Measurements from ENCODE around the gene CCNY.

CCNY gene

GRCh38 chr10:35565602-35566081, 229.3 kb downstream of the CCNY start:
- H3K27ac ChIP-seq, result no peak overlapping the region
- H3K4me2 ChIP-seq (ENCODE audit: low read length), result no peak overlapping the region
- TF ChIP-seq CTCF (IDR thresholded peaks at IDR 0.05), result no peak
- H3K27me3 ChIP-seq (ENCODE audit: control insufficient read depth, insufficient read depth, low read length), result no peaks in the 10 kb centered on the region
- H3K4me1 ChIP-seq, result no peaks in the 10 kb centered on the region
- H3K9ac ChIP-seq, result no peak overlapping the region
- H3K36me3 ChIP-seq (ENCODE audit: control insufficient read depth, insufficient read depth, low read length), result no peaks in the 10 kb centered on the region
- no peak overlapping the region for H3K4me3 ChIP-seq (ENCODE audit: low read depth, low read length)
- H3K9me3 ChIP-seq (ENCODE audit: control insufficient read depth, low read length), result no peaks in the 10 kb centered on the region
- no peak overlapping the region for H2AFZ ChIP-seq
- H3K79me2 ChIP-seq, result no peaks in the 10 kb centered on the region

GRCh38 chr10:35567951-35568350, 231.6 kb downstream of the CCNY start:
- Histone ChIP-seq H3K27me3 (ENCODE audit: control insufficient read depth, insufficient read depth, low read length) (no peaks in the 10 kb centered on the region), H3K36me3 (ENCODE audit: control insufficient read depth, insufficient read depth, low read length) (no peaks in the 10 kb centered on the region), H2AFZ (no peak overlapping the region), H3K27ac (no peak overlapping the region), H3K79me2 (no peaks in the 10 kb centered on the region), H3K4me2 (ENCODE audit: low read length) (no peak overlapping the region), H3K4me3 (ENCODE audit: low read depth, low read length) (no peak overlapping the region), H3K9me3 (ENCODE audit: control insufficient read depth, low read length) (no peaks in the 10 kb centered on the region), H3K9ac (no peak overlapping the region), H3K4me1 (no peaks in the 10 kb centered on the region)
- TF ChIP-seq CTCF (IDR thresholded peaks at IDR 0.05), result no peak

DNA sequence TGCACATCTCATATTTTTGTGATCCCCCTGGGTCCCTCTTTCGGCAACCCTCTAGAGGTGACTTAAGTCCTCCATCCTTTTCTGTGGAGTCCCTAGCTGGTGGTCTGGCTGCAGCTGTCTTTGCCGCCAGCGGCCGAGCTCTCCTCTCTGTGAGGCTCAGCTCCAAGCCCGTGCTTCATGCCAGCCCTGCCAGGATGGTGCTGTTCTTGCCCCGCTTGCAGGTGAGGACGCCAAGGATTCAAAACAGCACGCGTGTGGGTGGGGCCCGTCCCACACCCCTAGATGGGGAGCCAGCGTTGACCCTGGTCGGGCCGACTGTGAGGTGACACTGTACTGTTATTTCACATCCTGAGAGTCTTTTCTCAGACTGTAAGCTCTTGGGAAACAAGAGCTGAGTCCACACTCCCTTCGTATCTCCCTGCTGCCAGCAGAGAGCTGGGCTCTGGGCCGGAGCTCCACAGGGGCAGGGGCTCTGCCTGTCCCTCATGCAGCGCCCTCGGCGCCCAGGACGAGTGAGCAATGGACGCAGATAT, 232.2 kb downstream of the CCNY start:
- Histone ChIP-seq H3K4me2 (ENCODE audit: low read length) (no peak overlapping the region), H3K9ac (no peak overlapping the region), H3K9me3 (ENCODE audit: control insufficient read depth, low read length) (no peaks in the 10 kb centered on the region), H2AFZ (no peak overlapping the region), H3K79me2 (no peaks in the 10 kb centered on the region), H3K4me3 (ENCODE audit: low read depth, low read length) (no peak overlapping the region), H3K27me3 (ENCODE audit: control insufficient read depth, insufficient read depth, low read length) (no peaks in the 10 kb centered on the region), H3K36me3 (ENCODE audit: control insufficient read depth, insufficient read depth, low read length) (no peaks in the 10 kb centered on the region), H3K4me1 (no peaks in the 10 kb centered on the region), H3K27ac (no peak overlapping the region)
- TF ChIP-seq CTCF (IDR thresholded peaks at IDR 0.05), result no peak

- no peaks in the 10 kb centered on the region for H3K79me2 ChIP-seq
- no peaks in the 10 kb centered on the region for H3K9me3 ChIP-seq (ENCODE audit: control insufficient read depth, low read length)
- no peak overlapping the region for H3K27ac ChIP-seq
- no peak overlapping the region for H3K4me2 ChIP-seq (ENCODE audit: low read length)
- H3K4me3 ChIP-seq (ENCODE audit: low read depth, low read length), result no peak overlapping the region
- no peak for TF ChIP-seq CTCF (IDR thresholded peaks at IDR 0.05)
- H3K27me3 ChIP-seq (ENCODE audit: control insufficient read depth, insufficient read depth, low read length), result no peaks in the 10 kb centered on the region
- no peaks in the 10 kb centered on the region for H3K4me1 ChIP-seq
- H3K9ac ChIP-seq, result no peak overlapping the region
- no peaks in the 10 kb centered on the region for H3K36me3 ChIP-seq (ENCODE audit: control insufficient read depth, insufficient read depth, low read length)
- H2AFZ ChIP-seq, result no peak overlapping the region
These were observed 232.9 kb downstream of the CCNY start for GRCh38 chr10:35569111-35569707.

DNA sequence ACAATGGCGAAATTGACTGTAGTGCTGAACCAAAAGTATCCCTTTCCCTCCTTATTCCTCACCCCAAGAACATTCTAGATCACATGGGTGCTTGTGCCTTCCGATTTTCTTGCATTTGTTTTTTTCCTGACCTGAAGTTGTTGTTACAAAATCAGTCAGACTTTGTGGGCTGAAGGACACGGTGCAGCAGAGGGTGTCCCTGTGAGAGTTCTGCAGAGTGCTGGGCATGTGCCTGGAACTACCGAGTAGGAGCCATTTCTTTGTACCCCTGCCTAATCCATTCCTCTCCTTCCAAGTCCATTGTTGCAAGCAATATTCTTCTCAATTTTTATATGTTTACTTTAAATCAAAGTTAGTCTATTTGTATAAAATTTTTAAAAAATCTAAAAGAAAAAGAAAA, 233.5 kb downstream of the CCNY start:
- Histone ChIP-seq H3K4me3 (ENCODE audit: low read depth, low read length) (no peak overlapping the region), H3K9ac (no peak overlapping the region), H3K27ac (no peak overlapping the region), H2AFZ (no peak overlapping the region), H3K4me2 (ENCODE audit: low read length) (no peak overlapping the region), H3K79me2 (no peaks in the 10 kb centered on the region), H3K36me3 (ENCODE audit: control insufficient read depth, insufficient read depth, low read length) (no peaks in the 10 kb centered on the region), H3K4me1 (no peaks in the 10 kb centered on the region), H3K9me3 (ENCODE audit: control insufficient read depth, low read length) (no peaks in the 10 kb centered on the region), H3K27me3 (ENCODE audit: control insufficient read depth, insufficient read depth, low read length) (no peaks in the 10 kb centered on the region)
- TF ChIP-seq CTCF (IDR thresholded peaks at IDR 0.05), result no peak
